AG09319 (cell line): Measurements from ENCODE around the gene MRPL14.

Source experiments
- DNase-seq: peaks from one replicate; pipeline ENCODE4 v3.0.0-alpha.2; 2010; ENCODE audit warnings: low read depth; ENCODE audit errors: extremely low read depth
- CTCF ChIP-seq: IDR thresholded peaks from 2 replicates; pipeline ENCODE4 v1.5.1; 2011; ENCODE audit warnings: low read depth, mild to moderate bottlenecking, inconsistent platforms, low read length, moderate library complexity

The MRPL14 gene

GRCh38 chr6:44076356-44077213 is 50.7 kb downstream of the MRPL14 start:
- DNase-seq: no peak
- no peak for TF ChIP-seq CTCF

GRCh38 chr6:44075647-44076355 is 51.5 kb downstream of the MRPL14 start:
- no peak for DNase-seq
- TF ChIP-seq CTCF: no peak

GRCh38 chr6:44074813-44075646 is 52.2 kb downstream of the MRPL14 start:
- TF ChIP-seq CTCF: no peak
- DNase-seq: no peak

- DNase-seq: peak; percentile 60
- peak; percentile 94 for TF ChIP-seq CTCF
Observed at GRCh38 chr6:44074439-44074812, 52.8 kb downstream of the MRPL14 start.

- DNase-seq: no peak
- peak; percentile 20 for TF ChIP-seq CTCF
Observed at GRCh38 chr6:44073612-44074438, 53.4 kb downstream of the MRPL14 start.

GRCh38 chr6:44072959-44073611 is 54.2 kb downstream of the MRPL14 start:
- no peak for TF ChIP-seq CTCF
- DNase-seq: peak; percentile 47
